ENCODE results near the gene KLF16.

The KLF16 gene

GRCh38 chr19:1822210-1822609, 41.2 kb downstream of the KLF16 start:
- Mint-ChIP-seq H3K9me3 (no peaks in the 10 kb centered on the region), H3K36me3 (ENCODE audit: low read depth) (peaks cover 28% of the 10 kb centered on the region), H3K27me3 (ENCODE audit: low read depth) (no peaks in the 10 kb centered on the region), H3K4me1 (peaks cover 4% of the 10 kb centered on the region), H3K4me3 (no peak overlapping the region), H3K27ac (no peak overlapping the region)
- no peak for TF ChIP-seq CTCF (IDR thresholded peaks at IDR 0.05; ENCODE audit: unreplicated experiment in 3 of 3)

GRCh38 chr19:1819341-1820255, 43.8 kb downstream of the KLF16 start:
- H3K27ac Mint-ChIP-seq, result peak overlapping the region in 1 of 3 experiments; percentile 54
- H3K27me3 Mint-ChIP-seq (ENCODE audit: low read depth), result no peaks in the 10 kb centered on the region
- TF ChIP-seq CTCF (IDR thresholded peaks at IDR 0.05; ENCODE audit: unreplicated experiment in 3 of 3), result no peak
- H3K4me3 Mint-ChIP-seq, result no peak overlapping the region
- peaks cover 24% of the 10 kb centered on the region for H3K36me3 Mint-ChIP-seq (ENCODE audit: low read depth)
- H3K4me1 Mint-ChIP-seq, result no peaks in the 10 kb centered on the region
- H3K9me3 Mint-ChIP-seq, result no peaks in the 10 kb centered on the region

- Mint-ChIP-seq H3K9me3 (no peaks in the 10 kb centered on the region), H3K27ac (no peak overlapping the region), H3K4me3 (no peak overlapping the region), H3K4me1 (no peaks in the 10 kb centered on the region), H3K36me3 (ENCODE audit: low read depth) (peaks cover 21% of the 10 kb centered on the region), H3K27me3 (ENCODE audit: low read depth) (no peaks in the 10 kb centered on the region)
- TF ChIP-seq CTCF (IDR thresholded peaks at IDR 0.05; ENCODE audit: unreplicated experiment in 3 of 3), result no peak
These were observed 44.7 kb downstream of the KLF16 start for GRCh38 chr19:1818549-1819195.

- Mint-ChIP-seq H3K4me1 (peaks cover 5% of the 10 kb centered on the region), H3K27ac (no peak overlapping the region), H3K36me3 (ENCODE audit: low read depth) (peaks cover 23% of the 10 kb centered on the region), H3K27me3 (ENCODE audit: low read depth) (peaks cover 4% of the 10 kb centered on the region), H3K4me3 (no peak overlapping the region), H3K9me3 (no peaks in the 10 kb centered on the region)
- no peak for TF ChIP-seq CTCF (IDR thresholded peaks at IDR 0.05; ENCODE audit: unreplicated experiment in 3 of 3)
These were observed 45.7 kb downstream of the KLF16 start for GRCh38 chr19:1817553-1818179.

GRCh38 chr19:1816530-1817298, 46.7 kb downstream of the KLF16 start:
- Mint-ChIP-seq H3K4me1 (peaks cover 9% of the 10 kb centered on the region), H3K9me3 (no peaks in the 10 kb centered on the region), H3K27ac (no peak overlapping the region), H3K36me3 (ENCODE audit: low read depth) (peaks cover 16% of the 10 kb centered on the region), H3K27me3 (ENCODE audit: low read depth) (peaks cover 4% of the 10 kb centered on the region), H3K4me3 (no peak overlapping the region)
- TF ChIP-seq CTCF (IDR thresholded peaks at IDR 0.05; ENCODE audit: unreplicated experiment in 3 of 3), result no peak
